Panc1 (cell line): ENCODE data around the gene SUPT20HL2. TPM values are rescaled to one million over a fixed set of nuclear protein-coding genes. Genes with fewer than 3 reads are reported as not detected.

Experiments
- ATAC-seq: fragments of 200-7000 bp; cut with Tn5 transposase; 2 replicates; pipeline ENCODE4 v1.9.1; 2020; ENCODE audit warnings: mild to moderate bottlenecking, moderate library complexity
- BruUV-seq: library from RNA; stranded (reverse); fragments of 400-500 nt; replicated peaks from 2 replicates; lab custom pipeline; 2021; lab: Mats Ljungman, UMichigan
- CTCF ChIA-PET: fragments of 300-600 bp; sonication (Branson Sonifier 250); formaldehyde crosslinking; loops from one replicate; lab custom pipeline; 2022; ENCODE audit warnings: antibody characterized with exemption; lab: Charles Lee
- POLR2A ChIA-PET: fragments of 300-600 bp; sonication (Branson Sonifier 250); formaldehyde crosslinking; loops from one replicate; lab custom pipeline; 2022; ENCODE audit warnings: antibody characterized with exemption; lab: Charles Lee
- DNase-seq: peaks from one replicate; pipeline ENCODE4 v3.0.0-alpha.2; 2010; ENCODE audit warnings: low read depth, low spot score
- H3K27ac ChIP-seq: 2 replicates; pipeline ENCODE4 v1.5.1; 2011; ENCODE audit warnings: mild to moderate bottlenecking, low read length, inconsistent platforms
- H3K27me3 ChIP-seq: fragments of 200-500 bp; sonication (Bioruptor generic); 2 replicates; pipeline ENCODE4 v1.6.0; 2014; ENCODE audit warnings: low read length, inconsistent platforms; ENCODE audit not compliant: control insufficient read depth, insufficient read depth
- H3K36me3 ChIP-seq: fragments of 200-500 bp; sonication (Bioruptor generic); 2 replicates; pipeline ENCODE4 v1.5.1; 2014; ENCODE audit warnings: inconsistent platforms, mild to moderate bottlenecking, low read length, moderate library complexity; ENCODE audit not compliant: control insufficient read depth, insufficient read depth
- H3K4me1 ChIP-seq: 2 replicates; pipeline ENCODE4 v1.5.1; 2011; ENCODE audit warnings: inconsistent platforms, mild to moderate bottlenecking, low read length, moderate library complexity; ENCODE audit not compliant: control insufficient read depth, insufficient read depth
- H3K4me3 ChIP-seq, 2 experiments: 2 replicates each; pipeline ENCODE4 v1.5.1; 2011 to 2012; ENCODE audit warnings: low read depth in 2 of 2, low read length in 2 of 2, mild to moderate bottlenecking in 2 of 2, inconsistent platforms in 1 of 2, moderate library complexity in 1 of 2
- H3K9me3 ChIP-seq: fragments of 200-500 bp; sonication (Bioruptor generic); 2 replicates; pipeline ENCODE4 v1.5.1; 2014; ENCODE audit warnings: low read depth, mild to moderate bottlenecking, inconsistent platforms, low read length, moderate library complexity; ENCODE audit not compliant: control insufficient read depth, insufficient read depth
- CTCF ChIP-seq: fragments of 450-650 bp; IDR thresholded peaks from 2 replicates; pipeline ENCODE4 v1.5.1; 2017; ENCODE audit warnings: mild to moderate bottlenecking
- POLR2AphosphoS5 ChIP-seq: IDR thresholded peaks from 2 replicates; pipeline ENCODE4 v1.6.1; 2012; ENCODE audit warnings: mild to moderate bottlenecking, low read depth, low read length, moderate library complexity
- SIN3A ChIP-seq: IDR thresholded peaks from 2 replicates; pipeline ENCODE4 v1.6.1; 2012; ENCODE audit warnings: low read depth, mild to moderate bottlenecking, low read length, moderate library complexity, borderline replicate concordance; ENCODE audit not compliant: insufficient read depth
- TCF7L2 ChIP-seq: IDR thresholded peaks from 2 replicates; pipeline ENCODE4 v1.6.1; 2011; ENCODE audit warnings: mild to moderate bottlenecking, low read depth, low read length, inconsistent platforms
- in situ Hi-C: cut with HindIII; loops from 2 replicates; pipeline ENCODE4 v1.10.0; 2016; ENCODE audit warnings: low sequenced_read_pairs, low pct_unique_long_range_greater_than_20kb
- intact Hi-C: fragments of 100-400 bp; cut with micrococcal nuclease; formaldehyde crosslinking; loops from one replicate; pipeline ENCODE4 v1.10.0; 2022; ENCODE audit not compliant: unreplicated experiment
- total RNA-seq: library from RNA; stranded (reverse); gene quantifications from one replicate; pipeline ENCODE4 v1.2.1, GENCODE V29; 2021; ENCODE audit not compliant: unreplicated experiment
- TF ChIP-seq, protein P1 (sequence below), 2 experiments: IDR thresholded peaks; 2 replicates each; pipeline ENCODE4 v1.6.1; 2011 to 2012; ENCODE audit warnings: low read depth in 2 of 2, control low read depth in 1 of 2, low read length in 1 of 2, mild to moderate bottlenecking in 1 of 2, moderate library complexity in 1 of 2; ENCODE audit not compliant: insufficient read depth in 1 of 2

The SUPT20HL2 gene
- total RNA-seq, 1 experiment from 2014 or later, result not detected

GRCh38 chrX:24292353-24292752, 21.5 kb downstream of the SUPT20HL2 start:
- BruUV-seq, result no TSS peak
- no peaks in the 10 kb centered on the region for H3K4me1 ChIP-seq
- H3K4me3 ChIP-seq, result no peak overlapping the region
- in situ Hi-C loops, result no loop called here
- H3K27ac ChIP-seq, result no peak overlapping the region
- POLR2A ChIA-PET, result no interaction called here
- intact Hi-C loops, result no loop called here
- TF ChIP-seq TCF7L2 (no peak), POLR2AphosphoS5 (no peak), SIN3A (no peak), CTCF (no peak)
- TF ChIP-seq, protein P1, sequence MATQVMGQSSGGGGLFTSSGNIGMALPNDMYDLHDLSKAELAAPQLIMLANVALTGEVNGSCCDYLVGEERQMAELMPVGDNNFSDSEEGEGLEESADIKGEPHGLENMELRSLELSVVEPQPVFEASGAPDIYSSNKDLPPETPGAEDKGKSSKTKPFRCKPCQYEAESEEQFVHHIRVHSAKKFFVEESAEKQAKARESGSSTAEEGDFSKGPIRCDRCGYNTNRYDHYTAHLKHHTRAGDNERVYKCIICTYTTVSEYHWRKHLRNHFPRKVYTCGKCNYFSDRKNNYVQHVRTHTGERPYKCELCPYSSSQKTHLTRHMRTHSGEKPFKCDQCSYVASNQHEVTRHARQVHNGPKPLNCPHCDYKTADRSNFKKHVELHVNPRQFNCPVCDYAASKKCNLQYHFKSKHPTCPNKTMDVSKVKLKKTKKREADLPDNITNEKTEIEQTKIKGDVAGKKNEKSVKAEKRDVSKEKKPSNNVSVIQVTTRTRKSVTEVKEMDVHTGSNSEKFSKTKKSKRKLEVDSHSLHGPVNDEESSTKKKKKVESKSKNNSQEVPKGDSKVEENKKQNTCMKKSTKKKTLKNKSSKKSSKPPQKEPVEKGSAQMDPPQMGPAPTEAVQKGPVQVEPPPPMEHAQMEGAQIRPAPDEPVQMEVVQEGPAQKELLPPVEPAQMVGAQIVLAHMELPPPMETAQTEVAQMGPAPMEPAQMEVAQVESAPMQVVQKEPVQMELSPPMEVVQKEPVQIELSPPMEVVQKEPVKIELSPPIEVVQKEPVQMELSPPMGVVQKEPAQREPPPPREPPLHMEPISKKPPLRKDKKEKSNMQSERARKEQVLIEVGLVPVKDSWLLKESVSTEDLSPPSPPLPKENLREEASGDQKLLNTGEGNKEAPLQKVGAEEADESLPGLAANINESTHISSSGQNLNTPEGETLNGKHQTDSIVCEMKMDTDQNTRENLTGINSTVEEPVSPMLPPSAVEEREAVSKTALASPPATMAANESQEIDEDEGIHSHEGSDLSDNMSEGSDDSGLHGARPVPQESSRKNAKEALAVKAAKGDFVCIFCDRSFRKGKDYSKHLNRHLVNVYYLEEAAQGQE (IDR thresholded peaks at IDR 0.05; ENCODE audit: insufficient read depth in 1 of 2, low read depth in 2 of 2, low read length in 1 of 2), result no peak
- CTCF ChIA-PET, result no interaction called here
- no peaks in the 10 kb centered on the region for H3K27me3 ChIP-seq
- ATAC-seq, result no peak
- DNase-seq, result no peak
- no peaks in the 10 kb centered on the region for H3K36me3 ChIP-seq
- H3K9me3 ChIP-seq, result no peaks in the 10 kb centered on the region

- in situ Hi-C loops (no loop called here), intact Hi-C loops (no loop called here)
- ATAC-seq (no peak), DNase-seq (no peak)
- no TSS peak for BruUV-seq
- no peaks in the 10 kb centered on the region for H3K27me3 ChIP-seq
- CTCF ChIA-PET, result no interaction called here
- POLR2A ChIA-PET, result no interaction called here
- no peak overlapping the region for H3K4me3 ChIP-seq
- no peak overlapping the region for H3K27ac ChIP-seq
- no peaks in the 10 kb centered on the region for H3K36me3 ChIP-seq
- TF ChIP-seq POLR2AphosphoS5 (no peak), TCF7L2 (no peak), CTCF (no peak), SIN3A (no peak)
- TF ChIP-seq, protein P1 (IDR thresholded peaks at IDR 0.05; ENCODE audit: insufficient read depth in 1 of 2, low read depth in 2 of 2, low read length in 1 of 2), result no peak
- H3K4me1 ChIP-seq, result no peaks in the 10 kb centered on the region
- no peaks in the 10 kb centered on the region for H3K9me3 ChIP-seq
These were observed 28.8 kb downstream of the SUPT20HL2 start for GRCh38 chrX:24285082-24285481.
